BLaER1 (cell line): ENCODE measurements around the gene BAD.
A peak's percentile ranks its signal among the peaks of the same experiment; 100 is the strongest.

Source experiments
- H3K27ac ChIP-seq: shearing (Covaris generic); formaldehyde crosslinking; 2 replicates; pipeline ENCODE4 v1.8.1; 2022
- H3K27me3 ChIP-seq: shearing (Covaris generic); formaldehyde crosslinking; 2 replicates; pipeline ENCODE4 v1.8.1; 2022
- H3K36me3 ChIP-seq: shearing (Covaris generic); formaldehyde crosslinking; 2 replicates; pipeline ENCODE4 v1.8.1; 2022
- H3K4me1 ChIP-seq: shearing (Covaris generic); formaldehyde crosslinking; 2 replicates; pipeline ENCODE4 v1.8.1; 2022
- H3K4me2 ChIP-seq: shearing (Covaris generic); formaldehyde crosslinking; 2 replicates; pipeline ENCODE4 v1.8.1; 2022
- H3K4me3 ChIP-seq: shearing (Covaris generic); formaldehyde crosslinking; 2 replicates; pipeline ENCODE4 v1.8.1; 2022
- H3K9ac ChIP-seq: shearing (Covaris generic); formaldehyde crosslinking; 2 replicates; pipeline ENCODE4 v1.8.1; 2022
- H3K9me3 ChIP-seq: shearing (Covaris generic); formaldehyde crosslinking; 2 replicates; pipeline ENCODE4 v1.8.1; 2022
- H4K20me1 ChIP-seq: shearing (Covaris generic); formaldehyde crosslinking; 2 replicates; pipeline ENCODE4 v1.8.1; 2022
- Cebpa-rat ChIP-seq: shearing (Covaris generic); IDR thresholded peaks from 2 replicates; pipeline ENCODE4 v1.8.1; 2022

BAD gene

DNA sequence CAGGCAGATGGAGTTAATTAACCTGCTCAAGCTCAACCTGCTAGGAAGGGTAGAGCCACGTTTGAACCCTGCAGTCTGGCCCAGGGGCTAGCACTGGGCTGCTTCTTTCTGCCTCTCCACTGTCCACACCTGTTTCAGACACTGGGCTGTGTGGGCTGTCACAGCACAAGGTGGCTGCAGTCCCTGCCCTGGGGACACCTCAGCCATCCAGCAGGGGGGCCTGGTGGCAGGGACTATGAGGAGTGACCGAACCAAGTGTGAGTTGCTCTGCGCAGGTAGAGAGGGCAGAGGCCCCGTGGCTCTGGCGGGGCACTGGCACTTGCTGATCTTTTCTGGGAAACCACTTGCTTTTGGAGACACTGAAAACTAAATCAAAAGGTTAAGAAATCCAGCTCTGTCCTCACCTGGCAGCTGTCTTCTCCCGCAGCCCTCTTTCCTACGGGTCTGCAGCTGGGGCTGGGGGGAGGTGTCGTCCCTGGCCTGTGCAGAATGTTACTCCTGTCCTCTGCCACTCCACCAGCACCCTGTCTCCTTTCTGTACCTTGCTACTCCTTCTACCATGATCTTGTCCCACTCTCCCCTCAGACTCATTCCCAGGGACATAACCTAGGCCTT, 5.8 kb downstream of the BAD start:
- no peak for TF ChIP-seq Cebpa-rat
- Histone ChIP-seq H3K9ac (no peak overlapping the region), H3K27ac (no peak overlapping the region)

DNA sequence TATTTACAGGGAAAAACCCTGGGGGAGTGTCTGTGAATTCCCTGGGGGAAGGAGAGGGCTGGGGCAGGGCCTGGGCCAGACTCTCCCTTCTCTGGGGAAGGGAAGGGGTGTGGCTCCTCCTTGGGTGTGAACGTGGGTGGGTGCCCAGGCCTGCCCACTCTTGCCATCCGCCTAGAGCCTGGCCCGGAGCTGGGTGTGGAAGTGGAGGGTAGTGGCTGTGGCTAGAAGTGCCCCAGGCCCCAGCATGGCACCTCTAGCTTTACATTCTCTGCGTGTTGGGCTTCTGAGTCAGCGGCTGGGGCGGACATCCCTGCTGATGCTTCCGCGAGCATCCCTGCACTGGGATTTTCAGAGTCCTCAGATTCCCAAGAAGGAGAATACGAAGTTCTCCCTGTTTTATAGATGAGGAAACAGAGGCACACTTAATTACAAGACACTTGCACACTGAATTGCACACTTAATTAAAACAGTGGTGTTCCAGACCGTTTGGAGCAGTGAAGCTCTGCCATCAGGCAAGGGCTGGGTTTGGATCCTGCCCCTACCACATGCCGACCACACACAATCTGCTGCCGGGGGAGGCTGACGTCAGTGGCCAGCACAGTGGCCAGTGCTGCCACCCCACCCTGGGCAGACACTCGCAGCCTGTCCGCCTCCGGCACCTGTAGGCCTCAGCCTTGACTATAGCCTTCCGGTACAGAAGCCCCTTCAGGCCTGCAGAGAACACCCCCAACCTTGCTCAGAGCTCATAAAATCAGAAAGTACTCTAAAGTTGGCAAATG, 7.6 kb downstream of the BAD start:
- Histone ChIP-seq H3K27me3 (no peaks in the 10 kb centered on the region), H3K4me1 (peaks cover 23% of the 10 kb centered on the region), H3K36me3 (peaks cover 70% of the 10 kb centered on the region), H4K20me1 (no peaks in the 10 kb centered on the region), H3K9me3 (no peaks in the 10 kb centered on the region), H3K4me2 (peak overlapping the region; percentile 27), H3K9ac (peak overlapping the region; percentile 50; the same call in 1 of the 2 replicates), H3K4me3 (no peak overlapping the region), H3K27ac (peak overlapping the region; percentile 14; the same call in 1 of the 2 replicates)
- TF ChIP-seq Cebpa-rat: no peak

More for the DNA sequence above, 5.8 kb downstream of the BAD start:
- H3K9me3 ChIP-seq: no peaks in the 10 kb centered on the region
- no peaks in the 10 kb centered on the region for H3K27me3 ChIP-seq
- H3K36me3 ChIP-seq: peaks cover 70% of the 10 kb centered on the region
- no peak overlapping the region for H3K4me3 ChIP-seq
- peaks cover 19% of the 10 kb centered on the region for H3K4me1 ChIP-seq
- H3K4me2 ChIP-seq: no peak overlapping the region
- no peaks in the 10 kb centered on the region for H4K20me1 ChIP-seq

DNA sequence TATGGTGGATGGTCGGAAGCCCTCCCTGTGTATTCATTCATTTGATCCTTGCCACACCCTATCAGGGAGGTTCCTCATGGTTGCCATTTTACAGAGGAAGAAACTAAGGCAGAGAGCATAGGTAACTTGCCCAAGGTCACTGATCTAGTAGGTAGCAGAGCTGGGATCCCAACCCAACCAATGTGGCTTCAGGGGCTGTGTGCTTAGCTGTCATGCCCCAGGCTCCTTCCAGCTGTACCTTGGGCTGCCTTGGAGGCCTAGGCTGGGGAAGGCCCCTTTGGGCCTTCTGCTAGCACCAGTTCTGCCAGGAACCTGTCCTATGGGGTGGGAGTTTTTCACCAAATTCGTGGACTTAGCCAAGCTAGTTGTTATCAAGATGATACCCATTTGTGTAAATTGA, 8.6 kb downstream of the BAD start:
- Histone ChIP-seq H3K4me3 (no peak overlapping the region), H3K36me3 (peaks cover 60% of the 10 kb centered on the region), H3K9ac (no peak overlapping the region), H3K9me3 (no peaks in the 10 kb centered on the region), H3K4me1 (peaks cover 27% of the 10 kb centered on the region), H3K4me2 (no peak overlapping the region), H3K27ac (no peak overlapping the region), H4K20me1 (no peaks in the 10 kb centered on the region), H3K27me3 (no peaks in the 10 kb centered on the region)
- TF ChIP-seq Cebpa-rat: no peak

DNA sequence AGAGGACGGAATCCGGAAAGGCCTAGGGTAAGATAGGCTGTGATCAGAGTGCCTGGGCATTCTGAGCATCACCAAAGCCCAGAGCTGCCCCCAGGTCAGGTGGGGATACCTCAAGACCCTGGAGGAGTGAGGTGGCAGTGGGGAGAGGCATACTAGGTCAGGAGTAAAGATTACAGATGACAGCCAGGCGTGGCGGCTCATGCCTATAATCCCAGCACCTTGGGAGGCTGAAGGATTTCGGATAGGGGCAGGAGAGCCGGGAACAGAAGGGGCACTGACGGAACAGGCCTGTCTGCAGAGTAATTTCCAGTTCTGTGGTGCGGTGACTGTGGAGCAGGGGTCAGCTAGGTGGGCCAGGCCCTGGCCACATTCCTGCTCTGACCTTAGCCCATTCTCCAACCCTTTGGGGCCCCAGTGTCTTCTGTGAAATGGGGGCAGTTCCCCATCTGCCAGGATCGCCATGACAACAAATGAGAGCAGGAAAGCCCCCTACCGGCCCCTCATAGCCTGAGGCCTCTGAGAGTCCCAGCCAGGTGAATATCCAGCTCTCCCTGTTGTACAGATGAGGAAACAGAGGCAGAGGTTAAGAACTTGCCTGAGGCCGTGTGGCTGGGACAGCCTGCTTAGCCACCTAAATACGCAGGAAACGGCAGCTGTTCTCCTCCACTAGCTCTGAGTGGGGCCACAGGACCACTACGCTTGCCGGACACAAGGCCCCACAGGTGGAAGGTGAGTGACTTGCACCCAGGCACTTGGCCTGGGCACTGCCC, 9.2 kb downstream of the BAD start:
- no peak overlapping the region for H3K4me2 ChIP-seq
- H3K36me3 ChIP-seq: peaks cover 58% of the 10 kb centered on the region
- no peak overlapping the region for H3K9ac ChIP-seq
- no peak overlapping the region for H3K27ac ChIP-seq
- H3K27me3 ChIP-seq: no peaks in the 10 kb centered on the region
- no peak overlapping the region for H3K4me3 ChIP-seq
- peaks cover 27% of the 10 kb centered on the region for H3K4me1 ChIP-seq
- TF ChIP-seq Cebpa-rat: no peak
- no peaks in the 10 kb centered on the region for H3K9me3 ChIP-seq
- H4K20me1 ChIP-seq: no peaks in the 10 kb centered on the region

DNA sequence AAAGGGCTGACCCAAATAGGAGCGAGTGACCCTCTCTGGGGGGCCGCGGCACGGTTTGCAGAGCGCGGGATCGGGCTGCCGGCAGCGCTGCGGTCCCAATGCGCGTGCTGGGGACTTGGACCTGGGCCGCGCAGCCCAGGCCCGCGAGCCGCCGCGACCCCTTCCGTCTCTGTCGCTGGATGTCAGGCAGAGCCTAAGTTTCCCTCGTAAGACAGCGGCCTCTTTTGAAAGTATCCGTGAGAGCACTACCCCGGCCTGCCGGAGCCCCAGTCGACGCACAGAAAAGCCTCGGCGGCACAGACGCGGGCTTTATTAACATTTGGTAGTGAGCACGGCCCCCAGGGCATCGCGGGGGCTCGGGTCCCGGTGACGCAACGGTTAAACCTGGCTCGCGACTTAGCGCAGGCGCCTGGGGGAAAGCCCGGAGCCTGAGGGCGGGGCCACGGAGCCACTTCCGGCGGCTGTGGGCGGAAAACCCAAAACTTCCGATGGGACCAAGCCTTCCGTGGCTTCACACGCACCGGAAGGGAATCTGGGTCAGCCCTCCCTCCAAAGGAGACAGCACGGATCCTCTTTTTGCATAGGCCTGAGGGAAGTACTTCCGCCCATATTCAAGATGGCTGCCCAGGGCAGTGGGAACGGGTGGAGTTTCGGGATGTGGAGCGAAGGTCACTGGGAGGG, 14.8 kb downstream of the BAD start:
- Histone ChIP-seq H3K27ac (peak overlapping the region; percentile 100), H3K9me3 (no peaks in the 10 kb centered on the region), H3K9ac (peak overlapping the region; percentile 97), H3K27me3 (no peaks in the 10 kb centered on the region), H3K4me3 (peak overlapping the region; percentile 83), H3K4me1 (peaks cover 61% of the 10 kb centered on the region), H4K20me1 (no peaks in the 10 kb centered on the region), H3K4me2 (peak overlapping the region; percentile 96), H3K36me3 (peaks cover 24% of the 10 kb centered on the region; the same call in 1 of the 2 replicates)
- peak; percentile 94 for TF ChIP-seq Cebpa-rat

DNA sequence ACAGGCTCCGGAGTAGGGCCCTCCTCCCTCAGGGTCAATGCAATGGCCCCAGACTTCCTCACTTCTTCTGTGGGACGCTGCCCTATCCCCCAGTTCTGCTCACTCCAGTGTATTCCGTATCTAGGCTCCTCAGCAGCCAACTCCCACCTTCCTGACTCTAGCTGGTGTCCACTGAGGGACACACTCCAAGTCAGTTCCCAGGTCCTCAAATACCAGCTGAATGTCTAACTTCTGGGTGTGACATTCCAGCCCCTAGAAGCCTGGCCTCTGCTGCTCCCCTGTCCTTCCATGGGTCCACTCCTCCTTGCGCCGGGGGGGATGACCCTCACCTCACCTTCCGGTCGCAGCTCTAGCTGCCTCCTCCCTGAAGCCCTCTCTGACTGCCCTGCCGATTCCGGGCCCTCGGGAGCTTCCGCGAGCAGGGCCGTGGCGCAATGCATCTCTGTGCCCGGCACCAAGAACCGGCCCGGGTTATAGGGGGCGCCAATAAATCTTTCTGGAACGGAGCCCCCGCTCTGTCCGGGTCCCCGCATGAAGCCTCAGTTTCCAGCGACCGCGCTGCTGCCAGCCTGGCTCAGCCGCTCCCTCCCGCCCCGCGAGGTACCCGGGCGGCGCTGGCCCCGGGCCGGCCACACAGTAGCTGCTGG, 15.4 kb downstream of the BAD start:
- H3K9ac ChIP-seq: peak overlapping the region; percentile 97
- TF ChIP-seq Cebpa-rat: no peak

DNA sequence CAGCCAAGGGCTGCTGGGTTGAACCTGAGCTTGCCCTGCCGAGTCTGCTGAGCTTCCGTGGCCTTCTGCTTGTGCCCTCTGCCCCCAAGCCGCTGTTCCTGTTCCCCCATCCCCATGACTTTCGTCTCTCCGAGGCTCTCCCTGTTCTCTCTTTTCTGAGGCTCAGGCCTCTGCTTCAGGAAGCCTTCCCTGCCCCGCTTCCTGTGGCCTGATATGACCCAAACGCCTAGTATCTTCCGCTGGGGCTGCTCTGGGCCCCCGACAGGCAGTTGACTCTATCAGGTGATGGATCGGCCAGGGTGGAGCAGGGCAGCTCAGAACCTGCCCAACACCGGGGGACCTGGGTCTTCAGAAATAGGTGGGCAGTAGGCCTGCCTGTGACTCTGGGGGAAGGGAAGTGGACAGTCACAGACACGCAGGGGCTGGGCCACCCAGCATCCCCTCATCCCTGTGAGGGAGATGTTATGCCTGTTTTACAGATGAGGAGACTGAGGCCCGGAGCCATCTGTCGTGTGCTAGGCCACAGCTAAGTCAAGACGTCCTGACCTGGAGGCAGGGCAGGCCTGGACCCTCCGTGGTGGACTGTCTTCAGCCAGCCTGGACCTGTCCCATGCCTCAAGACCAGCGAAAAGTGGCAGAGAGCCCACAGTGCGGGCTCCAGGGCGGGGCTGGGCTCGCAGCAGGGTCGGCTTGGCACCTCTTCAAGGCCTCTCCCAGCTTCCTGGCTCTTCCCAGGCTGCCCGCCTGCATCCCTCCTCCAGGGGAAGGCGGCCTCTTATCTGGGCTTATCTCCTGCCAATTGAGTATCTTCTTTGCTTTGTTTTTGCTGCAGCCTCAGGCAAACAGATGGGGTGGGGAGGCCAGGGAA, 16.2 kb downstream of the BAD start:
- Histone ChIP-seq H3K4me3 (peak overlapping the region; percentile 83), H3K9ac (peak overlapping the region; percentile 97), H3K4me2 (peak overlapping the region; percentile 96), H3K9me3 (no peaks in the 10 kb centered on the region), H3K27me3 (no peaks in the 10 kb centered on the region), H3K27ac (peak overlapping the region; percentile 100), H3K4me1 (peaks cover 75% of the 10 kb centered on the region), H3K36me3 (peaks cover 28% of the 10 kb centered on the region), H4K20me1 (no peaks in the 10 kb centered on the region)
- TF ChIP-seq Cebpa-rat: no peak

More for the DNA sequence above, 15.4 kb downstream of the BAD start:
- peak overlapping the region; percentile 83 for H3K4me3 ChIP-seq
- peaks cover 68% of the 10 kb centered on the region for H3K4me1 ChIP-seq
- H3K27me3 ChIP-seq: no peaks in the 10 kb centered on the region
- peak overlapping the region; percentile 100 for H3K27ac ChIP-seq
- H3K9me3 ChIP-seq: no peaks in the 10 kb centered on the region
- H4K20me1 ChIP-seq: no peaks in the 10 kb centered on the region
- H3K4me2 ChIP-seq: peak overlapping the region; percentile 96
- H3K36me3 ChIP-seq: peaks cover 25% of the 10 kb centered on the region

DNA sequence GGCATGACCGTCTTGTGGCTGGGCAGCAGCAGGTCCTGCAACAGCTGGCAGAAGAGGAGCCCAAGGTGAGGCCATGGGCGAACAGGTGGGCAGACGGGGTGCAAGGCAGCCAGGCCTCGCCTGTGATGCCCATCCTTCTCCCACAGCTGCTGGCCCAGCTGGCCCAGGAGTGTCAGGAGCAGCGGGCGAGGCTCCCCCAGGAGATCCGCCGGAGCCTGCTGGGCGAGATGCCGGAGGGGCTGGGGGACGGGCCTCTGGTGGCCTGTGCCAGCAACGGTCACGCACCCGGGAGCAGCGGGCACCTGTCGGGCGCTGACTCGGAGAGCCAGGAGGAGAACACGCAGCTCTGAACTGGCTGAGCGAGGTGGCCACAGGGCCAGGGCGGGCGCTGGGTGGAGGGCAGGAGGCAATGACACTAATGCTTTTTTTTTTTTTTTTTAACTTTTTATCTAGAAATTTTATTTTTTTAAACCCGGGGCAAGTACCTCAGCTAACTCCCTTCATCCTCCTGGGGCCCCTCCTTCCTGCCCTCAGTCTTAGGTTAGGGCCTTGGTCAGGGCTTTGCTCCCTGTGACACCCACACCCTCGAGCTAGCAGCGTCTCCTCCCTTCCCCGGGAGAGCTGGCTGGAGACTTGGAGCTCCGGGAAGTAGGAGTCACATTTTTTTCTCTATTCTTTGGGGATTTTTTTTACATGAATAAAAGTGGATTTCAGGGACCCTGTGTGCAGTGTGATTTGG, 17.1 kb downstream of the BAD start:
- H3K27ac ChIP-seq: peak overlapping the region; percentile 100
- no peak for TF ChIP-seq Cebpa-rat
- H3K9me3 ChIP-seq: no peaks in the 10 kb centered on the region
- H3K27me3 ChIP-seq: no peaks in the 10 kb centered on the region
- no peaks in the 10 kb centered on the region for H4K20me1 ChIP-seq
- peak overlapping the region; percentile 83 for H3K4me3 ChIP-seq
- peak overlapping the region; percentile 96 for H3K4me2 ChIP-seq
- peaks cover 74% of the 10 kb centered on the region for H3K4me1 ChIP-seq
- H3K36me3 ChIP-seq: peaks cover 31% of the 10 kb centered on the region
- peak overlapping the region; percentile 97 for H3K9ac ChIP-seq
